IMR-90 (cell line): ENCODE measurements around the gene COL5A1. TPM values are rescaled to one million over a fixed set of nuclear protein-coding genes. Genes with fewer than 3 reads are reported as not detected.

Experiments used
- ATAC-seq: fragments of 200-7000 bp; cut with Tn5 transposase; 2 replicates; pipeline ENCODE4 v1.9.1; 2020; ENCODE audit warnings: low read depth, mild to moderate bottlenecking, moderate library complexity
- BruUV-seq: library from RNA; stranded (reverse); fragments of 400-500 nt; replicated peaks from 2 replicates; lab custom pipeline; 2021; lab: Mats Ljungman, UMichigan
- CTCF ChIA-PET: fragments of 300-600 bp; formaldehyde crosslinking; extraction: SDS; loops from one replicate; lab custom pipeline; 2021; ENCODE audit warnings: antibody characterized with exemption; lab: Yijun Ruan, JAX
- POLR2A ChIA-PET: fragments of 300-600 bp; sonication (Branson Sonifier 250); formaldehyde crosslinking; loops from one replicate; lab custom pipeline; 2022; ENCODE audit warnings: antibody characterized with exemption; ENCODE audit not compliant: unreplicated experiment; lab: Charles Lee
- DNase-seq: peaks from one replicate; pipeline ENCODE4 v3.0.0; 2013
- H2AFZ ChIP-seq: replicated peaks from 2 replicates; pipeline ENCODE3; 2013; ENCODE audit warnings: low read length, mild to moderate bottlenecking; ENCODE audit not compliant: poor library complexity
- H2AK5ac ChIP-seq: 2 replicates; pipeline ENCODE4 v1.6.1; 2013; ENCODE audit warnings: low read depth, low read length, inconsistent platforms
- H2AK9ac ChIP-seq: replicated peaks from 2 replicates; pipeline ENCODE3; 2013; ENCODE audit warnings: mild to moderate bottlenecking, low read depth, low read length, moderate library complexity; ENCODE audit not compliant: poor library complexity
- H2BK120ac ChIP-seq: 2 replicates; pipeline ENCODE4 v1.6.1; 2013; ENCODE audit warnings: low read depth, low read length, inconsistent platforms
- H2BK15ac ChIP-seq: 3 replicates; pipeline ENCODE4 v1.6.1; 2013; ENCODE audit warnings: low read depth, low read length, inconsistent platforms
- H2BK20ac ChIP-seq: 2 replicates; pipeline ENCODE4 v1.6.1; 2013; ENCODE audit warnings: low read depth, mild to moderate bottlenecking, inconsistent platforms, low read length, moderate library complexity
- H2BK5ac ChIP-seq: 2 replicates; pipeline ENCODE4 v1.6.1; 2013; ENCODE audit warnings: mild to moderate bottlenecking, low read depth, low read length, inconsistent platforms; ENCODE audit not compliant: poor library complexity, severe bottlenecking
- H3K14ac ChIP-seq: replicated peaks from 2 replicates; pipeline ENCODE4 v1.6.1; 2013; ENCODE audit warnings: low read depth, low read length, inconsistent platforms
- H3K18ac ChIP-seq: 2 replicates; pipeline ENCODE4 v1.6.1; 2013; ENCODE audit warnings: low read depth, low read length, control low read depth
- H3K23ac ChIP-seq: 2 replicates; pipeline ENCODE4 v1.6.1; 2013; ENCODE audit warnings: low read depth, low read length, inconsistent platforms
- H3K27ac ChIP-seq: 2 replicates; pipeline ENCODE4 v1.5.1; 2013; ENCODE audit warnings: mild to moderate bottlenecking, control low read depth, low read length; ENCODE audit not compliant: insufficient read depth
- H3K27me3 ChIP-seq: 2 replicates; pipeline ENCODE4 v1.6.1; 2013; ENCODE audit warnings: low read length; ENCODE audit not compliant: control insufficient read depth, insufficient read depth
- H3K36me3 ChIP-seq: 2 replicates; pipeline ENCODE4 v1.6.1; 2013; ENCODE audit warnings: low read length, mixed read lengths; ENCODE audit not compliant: control insufficient read depth, insufficient read depth
- H3K4ac ChIP-seq: 2 replicates; pipeline ENCODE4 v1.6.1; 2013; ENCODE audit warnings: low read depth, low read length, inconsistent platforms
- H3K4me1 ChIP-seq: 2 replicates; pipeline ENCODE4 v1.6.1; 2013; ENCODE audit warnings: low read length, mixed read lengths; ENCODE audit not compliant: control insufficient read depth, insufficient read depth
- H3K4me2 ChIP-seq: 2 replicates; pipeline ENCODE4 v1.6.1; 2013; ENCODE audit warnings: low read depth, mild to moderate bottlenecking, control low read depth, low read length, moderate library complexity
- H3K4me3 ChIP-seq: 2 replicates; pipeline ENCODE4 v1.5.1; 2013; ENCODE audit warnings: low read depth, mild to moderate bottlenecking, control low read depth, low read length, moderate library complexity; ENCODE audit not compliant: insufficient read depth
- H3K56ac ChIP-seq: 2 replicates; pipeline ENCODE4 v1.6.1; 2013; ENCODE audit warnings: low read length, inconsistent platforms; ENCODE audit not compliant: insufficient read depth; ENCODE audit errors: extremely low read depth
- H3K79me1 ChIP-seq, 2 experiments: 2 replicates each; pipeline ENCODE4 v1.6.1; 2013; ENCODE audit warnings: low read length in 2 of 2, inconsistent platforms in 1 of 2, low read depth in 1 of 2
- H3K9ac ChIP-seq: 2 replicates; pipeline ENCODE4 v1.6.1; 2013; ENCODE audit warnings: low read depth, low read length, control low read depth
- H3K9me1 ChIP-seq: 2 replicates; pipeline ENCODE4 v1.6.1; 2013; ENCODE audit warnings: low read length, inconsistent platforms; ENCODE audit not compliant: insufficient read depth
- H3K9me3 ChIP-seq: 2 replicates; pipeline ENCODE4 v1.6.1; 2013; ENCODE audit warnings: low read length; ENCODE audit not compliant: control insufficient read depth, insufficient read depth
- H4K20me1 ChIP-seq: 2 replicates; pipeline ENCODE4 v1.6.1; 2013; ENCODE audit warnings: low read length, inconsistent platforms; ENCODE audit not compliant: insufficient read depth
- H4K5ac ChIP-seq: 2 replicates; pipeline ENCODE4 v1.6.1; 2013; ENCODE audit warnings: mild to moderate bottlenecking, low read depth, low read length, control low read depth
- H4K8ac ChIP-seq, 2 experiments: 2 replicates each; pipeline ENCODE4 v1.6.1; 2013; ENCODE audit warnings: low read depth in 2 of 2, low read length in 2 of 2, control low read depth in 1 of 2, inconsistent platforms in 1 of 2
- H4K91ac ChIP-seq: 2 replicates; pipeline ENCODE4 v1.6.1; 2013; ENCODE audit warnings: low read depth, low read length, inconsistent platforms; ENCODE audit not compliant: insufficient read depth
- BHLHE40 ChIP-seq: fragments of 150-350 bp; IDR thresholded peaks from 2 replicates; pipeline ENCODE4 v1.6.1; 2016; ENCODE audit warnings: mild to moderate bottlenecking, low read depth, low read length
- CEBPB ChIP-seq: IDR thresholded peaks from 2 replicates; pipeline ENCODE4 v1.6.1; 2012; ENCODE audit warnings: low read depth, low read length, improper control_type of control experiment
- CHD1 ChIP-seq: IDR thresholded peaks from 2 replicates; pipeline ENCODE4 v1.6.1; 2012; ENCODE audit warnings: low read depth, low read length, improper control_type of control experiment
- FOS ChIP-seq: fragments of 150-350 bp; IDR thresholded peaks from 2 replicates; pipeline ENCODE4 v1.6.1; 2016; ENCODE audit warnings: low read depth, low read length
- MAZ ChIP-seq: IDR thresholded peaks from 2 replicates; pipeline ENCODE4 v1.6.1; 2012; ENCODE audit warnings: low read depth, mild to moderate bottlenecking, low read length, improper control_type of control experiment, moderate library complexity, borderline replicate concordance
- MXI1 ChIP-seq: IDR thresholded peaks from 2 replicates; pipeline ENCODE4 v1.6.1; 2012; ENCODE audit warnings: low read depth, mild to moderate bottlenecking, low read length, moderate library complexity, borderline replicate concordance
- POLR2A ChIP-seq: IDR thresholded peaks from 2 replicates; pipeline ENCODE4 v1.6.1; 2012; ENCODE audit warnings: mild to moderate bottlenecking, low read depth, low read length
- RAD21 ChIP-seq: IDR thresholded peaks from 2 replicates; pipeline ENCODE4 v1.6.1; 2012; ENCODE audit warnings: low read length, improper control_type of control experiment
- RCOR1 ChIP-seq: IDR thresholded peaks from 2 replicates; pipeline ENCODE4 v1.6.1; 2012; ENCODE audit warnings: mild to moderate bottlenecking, low read length, improper control_type of control experiment; ENCODE audit not compliant: insufficient replicate concordance
- RFX5 ChIP-seq: IDR thresholded peaks from 2 replicates; pipeline ENCODE4 v1.8.0; 2012; ENCODE audit warnings: low read depth, mild to moderate bottlenecking, low read length, moderate library complexity
- SMC3 ChIP-seq: fragments of 150-350 bp; IDR thresholded peaks from 2 replicates; pipeline ENCODE4 v1.6.1; 2016; ENCODE audit warnings: low read depth, mild to moderate bottlenecking, antibody characterized with exemption, low read length, moderate library complexity
- WGBS, 2 experiments: methylation state at CpG; one replicate each; pipeline versions ENCODE4 v1.1.5 to v1.1.7; 2013; ENCODE audit warnings: missing lambda C conversion rate in 2 of 2; ENCODE audit not compliant: insufficient read length in 1 of 2; ENCODE audit errors: extremely low coverage in 2 of 2; 5-methylcytosine and 5-hydroxymethylcytosine counted together
- dilution Hi-C: fragments of 300-500 bp; cut with HindIII; formaldehyde crosslinking; loops from one replicate; pipeline ENCODE4 v1.14.3; 2018; ENCODE audit warnings: low sequenced_read_pairs; ENCODE audit not compliant: unreplicated experiment
- in situ Hi-C: fragments of 300-500 bp; cut with MboI; formaldehyde crosslinking; loops from 3 replicates; pipeline ENCODE4 v1.14.3; 2019; ENCODE audit warnings: low sequenced_read_pairs, inconsistent platforms, mixed read lengths
- intact Hi-C: fragments of 100-400 bp; cut with micrococcal nuclease; formaldehyde crosslinking; loops from 2 replicates; pipeline ENCODE4 v1.10.0; 2022
- polyA plus RNA-seq, 3 experiments: library from polyadenylated mRNA; depleted of rRNA; stranded (reverse); fragments of >200 nt; gene quantifications; 2 replicates each; pipeline ENCODE4 v1.2.3, GENCODE V29; 2012; ENCODE audit warnings: low replicate concordance in 1 of 3
- total RNA-seq: library from RNA; depleted of rRNA; stranded (reverse); fragments of >200 nt; gene quantifications from 2 replicates; pipeline ENCODE4 v1.2.3, GENCODE V29; 2012
- TF ChIP-seq, protein P1 (sequence below): conservative IDR thresholded peaks from 2 replicates; pipeline ENCODE4 v1.5.1; 2012; ENCODE audit warnings: mild to moderate bottlenecking, low read depth, low read length, improper control_type of control experiment
- TF ChIP-seq, protein P2 (sequence below): fragments of 150-350 bp; IDR thresholded peaks from 2 replicates; pipeline ENCODE4 v1.6.1; 2017; ENCODE audit warnings: mild to moderate bottlenecking, antibody characterized with exemption, low read length, low read depth
- TF ChIP-seq, protein P3 (sequence below): fragments of 150-350 bp; IDR thresholded peaks from 2 replicates; pipeline ENCODE4 v1.6.1; 2016; ENCODE audit warnings: low read depth, mild to moderate bottlenecking, low read length, moderate library complexity, borderline replicate concordance

The COL5A1 gene
- total and polyA plus RNA-seq, 2 of the 4 experiments (the other 2 are of a cell fraction) = 19.2 to 173 TPM

DNA sequence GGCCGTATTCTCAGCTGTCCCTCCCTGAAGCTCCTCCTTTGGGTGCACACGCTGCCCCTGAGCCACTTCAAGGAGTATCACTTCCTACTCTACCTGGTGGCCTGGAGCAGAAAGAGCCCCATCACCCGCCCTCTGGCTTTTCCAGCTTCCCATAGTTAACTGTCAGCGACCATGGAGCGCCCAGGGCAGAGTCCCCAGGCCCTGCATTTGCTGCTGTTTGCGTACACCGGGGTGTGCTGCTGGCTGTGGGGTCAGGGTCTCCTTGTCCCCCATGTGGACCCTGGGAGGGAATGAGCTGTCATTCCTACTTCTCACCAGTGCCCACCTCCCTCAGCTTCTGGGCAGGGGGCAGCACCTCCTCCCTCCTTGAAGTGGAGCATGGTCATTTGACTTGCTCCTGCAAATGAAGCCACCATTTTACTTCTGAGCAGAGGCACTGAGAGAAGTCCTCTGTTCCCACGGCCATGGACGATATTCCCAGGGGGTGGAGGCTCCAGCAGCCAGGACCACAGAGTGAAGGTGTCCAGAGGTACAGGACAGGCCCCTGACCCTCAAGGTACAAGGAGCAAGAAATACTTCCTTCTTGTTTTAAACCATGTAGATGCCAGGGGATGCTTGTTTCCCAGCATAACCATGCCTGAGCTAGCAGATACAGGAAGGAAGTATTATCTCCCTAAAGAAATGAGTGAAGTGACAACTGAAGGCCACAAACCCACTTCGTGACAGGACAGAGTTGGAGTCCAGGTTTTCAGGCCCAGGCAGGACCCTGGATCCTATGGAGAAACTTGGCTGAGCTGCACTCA lies 40.6 kb upstream of the COL5A1 start:
- 100% methylated on average over 2 of the region's 10 CpGs; no CpG with 5 or more reads in 1 of the 2 experiments for WGBS, 2 experiments
- peaks cover 2 to 8% of the 10 kb centered on the region in 2 experiments; a peak in 1 of 4 replicates for H3K79me1 ChIP-seq
- no peak for ATAC-seq
- TF ChIP-seq RCOR1 (no peak), MAZ (no peak), MXI1 (no peak), POLR2A (no peak), BHLHE40 (no peak), FOS (no peak), RFX5 (no peak), CEBPB (no peak), RAD21 (no peak), SMC3 (no peak), CHD1 (no peak)
- TF ChIP-seq, protein P1, sequence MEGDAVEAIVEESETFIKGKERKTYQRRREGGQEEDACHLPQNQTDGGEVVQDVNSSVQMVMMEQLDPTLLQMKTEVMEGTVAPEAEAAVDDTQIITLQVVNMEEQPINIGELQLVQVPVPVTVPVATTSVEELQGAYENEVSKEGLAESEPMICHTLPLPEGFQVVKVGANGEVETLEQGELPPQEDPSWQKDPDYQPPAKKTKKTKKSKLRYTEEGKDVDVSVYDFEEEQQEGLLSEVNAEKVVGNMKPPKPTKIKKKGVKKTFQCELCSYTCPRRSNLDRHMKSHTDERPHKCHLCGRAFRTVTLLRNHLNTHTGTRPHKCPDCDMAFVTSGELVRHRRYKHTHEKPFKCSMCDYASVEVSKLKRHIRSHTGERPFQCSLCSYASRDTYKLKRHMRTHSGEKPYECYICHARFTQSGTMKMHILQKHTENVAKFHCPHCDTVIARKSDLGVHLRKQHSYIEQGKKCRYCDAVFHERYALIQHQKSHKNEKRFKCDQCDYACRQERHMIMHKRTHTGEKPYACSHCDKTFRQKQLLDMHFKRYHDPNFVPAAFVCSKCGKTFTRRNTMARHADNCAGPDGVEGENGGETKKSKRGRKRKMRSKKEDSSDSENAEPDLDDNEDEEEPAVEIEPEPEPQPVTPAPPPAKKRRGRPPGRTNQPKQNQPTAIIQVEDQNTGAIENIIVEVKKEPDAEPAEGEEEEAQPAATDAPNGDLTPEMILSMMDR = no peak
- TF ChIP-seq, protein P2, sequence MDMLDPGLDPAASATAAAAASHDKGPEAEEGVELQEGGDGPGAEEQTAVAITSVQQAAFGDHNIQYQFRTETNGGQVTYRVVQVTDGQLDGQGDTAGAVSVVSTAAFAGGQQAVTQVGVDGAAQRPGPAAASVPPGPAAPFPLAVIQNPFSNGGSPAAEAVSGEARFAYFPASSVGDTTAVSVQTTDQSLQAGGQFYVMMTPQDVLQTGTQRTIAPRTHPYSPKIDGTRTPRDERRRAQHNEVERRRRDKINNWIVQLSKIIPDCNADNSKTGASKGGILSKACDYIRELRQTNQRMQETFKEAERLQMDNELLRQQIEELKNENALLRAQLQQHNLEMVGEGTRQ = no peak
- TF ChIP-seq, protein P3, sequence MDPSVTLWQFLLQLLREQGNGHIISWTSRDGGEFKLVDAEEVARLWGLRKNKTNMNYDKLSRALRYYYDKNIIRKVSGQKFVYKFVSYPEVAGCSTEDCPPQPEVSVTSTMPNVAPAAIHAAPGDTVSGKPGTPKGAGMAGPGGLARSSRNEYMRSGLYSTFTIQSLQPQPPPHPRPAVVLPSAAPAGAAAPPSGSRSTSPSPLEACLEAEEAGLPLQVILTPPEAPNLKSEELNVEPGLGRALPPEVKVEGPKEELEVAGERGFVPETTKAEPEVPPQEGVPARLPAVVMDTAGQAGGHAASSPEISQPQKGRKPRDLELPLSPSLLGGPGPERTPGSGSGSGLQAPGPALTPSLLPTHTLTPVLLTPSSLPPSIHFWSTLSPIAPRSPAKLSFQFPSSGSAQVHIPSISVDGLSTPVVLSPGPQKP = no peak

More for the DNA sequence above, 40.6 kb upstream of the COL5A1 start:
- Histone ChIP-seq H4K91ac (peak overlapping the region; percentile 91), H3K4me2 (no peak overlapping the region), H3K23ac (peak overlapping the region; percentile 65; the same call in 1 of the 2 replicates), H3K27me3 (no peaks in the 10 kb centered on the region), H2BK15ac (peak overlapping the region; percentile 77; the same call in 2 of the 3 replicates), H3K9me3 (0 out of 2 replicates have a peak, but pooled peaks cover 2% of the 10 kb centered on the region), H2AK9ac (peak overlapping the region; percentile 77), H4K20me1 (no peaks in the 10 kb centered on the region; the same call in 1 of the 2 replicates), H3K4ac (peak overlapping the region; percentile 89), H3K9me1 (peaks cover 14% of the 10 kb centered on the region), H4K5ac (peak overlapping the region; percentile 11; the same call in 1 of the 2 replicates), H3K36me3 (no peaks in the 10 kb centered on the region), H3K14ac (peak overlapping the region; percentile 84), H2BK5ac (peak overlapping the region; percentile 77), H3K27ac (peak overlapping the region; percentile 70; the same call in 1 of the 2 replicates), H2AK5ac (peak overlapping the region; percentile 80), H2BK120ac (peak overlapping the region; percentile 96), H3K9ac (no peak overlapping the region), H4K8ac (peak overlapping the region; percentile 43 to 79; a peak in 3 of 4 replicates), H2BK20ac (peak overlapping the region; percentile 86), H3K56ac (peak overlapping the region; percentile 7; the same call in 1 of the 2 replicates), H3K4me3 (no peak overlapping the region), H2AFZ (no peak overlapping the region), H3K4me1 (peaks cover 15% of the 10 kb centered on the region), H3K18ac (peak overlapping the region; percentile 7)
- DNase-seq = no peak
- no TSS peak for BruUV-seq
- dilution Hi-C loops = no loop called here
- ChIA-PET POLR2A (no interaction called here), CTCF (no interaction called here)
- in situ Hi-C loops = no loop called here
- intact Hi-C loops = no loop called here
